Calu3 (cell line): Measurements from ENCODE around the gene AQP12A. TPM values are rescaled to one million over a fixed set of nuclear protein-coding genes. Genes with fewer than 3 reads are reported as not detected.

Experiments used
- BruUV-seq: library from RNA; stranded (reverse); fragments of 400-500 nt; replicated peaks from 2 replicates; lab custom pipeline; 2021; lab: Mats Ljungman, UMichigan
- CTCF ChIA-PET: fragments of 300-600 bp; sonication (Branson Sonifier 250); formaldehyde crosslinking; loops from one replicate; lab custom pipeline; 2022; ENCODE audit warnings: antibody characterized with exemption; lab: Charles Lee
- DNase-seq: peaks from one replicate; pipeline ENCODE4 v3.0.0; 2022
- H3K27ac Mint-ChIP-seq: one replicate; pipeline ENCODE4 v1.8.0; 2022; ENCODE audit warnings: mixed read lengths; ENCODE audit not compliant: unreplicated experiment
- H3K27me3 Mint-ChIP-seq: one replicate; pipeline ENCODE4 v1.8.0; 2022; ENCODE audit warnings: mixed read lengths; ENCODE audit not compliant: unreplicated experiment
- H3K36me3 Mint-ChIP-seq: one replicate; pipeline ENCODE4 v1.8.0; 2022; ENCODE audit warnings: mild to moderate bottlenecking, moderate library complexity, mixed read lengths; ENCODE audit not compliant: insufficient read depth, unreplicated experiment
- H3K4me1 Mint-ChIP-seq: one replicate; pipeline ENCODE4 v1.8.0; 2022; ENCODE audit warnings: mild to moderate bottlenecking, low read depth, mixed read lengths; ENCODE audit not compliant: unreplicated experiment
- H3K4me3 Mint-ChIP-seq: one replicate; pipeline ENCODE4 v1.8.0; 2022; ENCODE audit warnings: mild to moderate bottlenecking, low read depth, moderate library complexity, mixed read lengths; ENCODE audit not compliant: unreplicated experiment
- H3K9me3 Mint-ChIP-seq: one replicate; pipeline ENCODE4 v1.8.0; 2022; ENCODE audit warnings: low read depth, mixed read lengths; ENCODE audit not compliant: unreplicated experiment
- CTCF ChIP-seq: fragments of 200-600 bp; IDR thresholded peaks from one replicate; pipeline ENCODE4 v1.8.0; 2022; ENCODE audit warnings: antibody characterized with exemption; ENCODE audit not compliant: unreplicated experiment
- intact Hi-C: fragments of 100-400 bp; cut with micrococcal nuclease; formaldehyde crosslinking; loops from one replicate; pipeline ENCODE4 v1.10.0; 2022; ENCODE audit not compliant: unreplicated experiment
- total RNA-seq: library from RNA; stranded (reverse); gene quantifications from 2 replicates; pipeline ENCODE4 v1.2.3, GENCODE V29; 2022

AQP12A gene
- total RNA-seq, 1 experiment from 2014 or later = not detected

- Mint-ChIP-seq H3K36me3 (no peaks in the 10 kb centered on the region), H3K4me3 (no peak overlapping the region), H3K9me3 (no peaks in the 10 kb centered on the region), H3K27ac (no peak overlapping the region), H3K4me1 (no peaks in the 10 kb centered on the region), H3K27me3 (peaks cover 86% of the 10 kb centered on the region)
- no peak for TF ChIP-seq CTCF
- intact Hi-C loops = no loop called here
- no TSS peak for BruUV-seq
- DNase-seq = no peak
- CTCF ChIA-PET = no interaction called here
Measured at GRCh38 chr2:240645801-240646175, 45.9 kb upstream of the AQP12A start.

GRCh38 chr2:240646176-240646899 lies 45.3 kb upstream of the AQP12A start:
- CTCF ChIA-PET = interaction anchor here (0.9 kb wide), 1 partner anchor 10 kb away, joined by 3 read pairs; no protein-coding TSS in a partner anchor
- Mint-ChIP-seq H3K4me3 (no peak overlapping the region), H3K27ac (no peak overlapping the region), H3K9me3 (peaks cover 3% of the 10 kb centered on the region), H3K4me1 (peaks cover 4% of the 10 kb centered on the region), H3K27me3 (peaks cover 80% of the 10 kb centered on the region), H3K36me3 (no peaks in the 10 kb centered on the region)
- no peak for TF ChIP-seq CTCF
- intact Hi-C loops = no loop called here
- no peak for DNase-seq
- no TSS peak for BruUV-seq

- intact Hi-C loops = no loop called here
- peaks cover 80% of the 10 kb centered on the region for H3K27me3 Mint-ChIP-seq
Measured at GRCh38 chr2:240646900-240647502, 44.7 kb upstream of the AQP12A start.

More at GRCh38 chr2:240646900-240647502, 44.7 kb upstream of the AQP12A start:
- no peak overlapping the region for H3K4me3 Mint-ChIP-seq
- H3K27ac Mint-ChIP-seq = no peak overlapping the region
- TF ChIP-seq CTCF = no peak
- peaks cover 9% of the 10 kb centered on the region for H3K4me1 Mint-ChIP-seq
- peaks cover 3% of the 10 kb centered on the region for H3K9me3 Mint-ChIP-seq
- BruUV-seq = no TSS peak
- DNase-seq = no peak
- H3K36me3 Mint-ChIP-seq = no peaks in the 10 kb centered on the region
- CTCF ChIA-PET = interaction anchor here (0.9 kb wide), 1 partner anchor 9 kb away, joined by 3 read pairs; no protein-coding TSS in a partner anchor
